ENCODE data around the gene NUCKS1.

Gene NUCKS1

GRCh38 chr1:205668951-205669340 is 81.0 kb downstream of the NUCKS1 start:
- Histone ChIP-seq H3K27ac (no peak overlapping the region), H3K9me3 (ENCODE audit: control insufficient read depth, low read length) (no peaks in the 10 kb centered on the region), H2AFZ (no peak overlapping the region), H3K36me3 (ENCODE audit: control insufficient read depth, insufficient read depth, low read length) (no peaks in the 10 kb centered on the region), H3K9ac (no peak overlapping the region), H3K79me2 (no peaks in the 10 kb centered on the region), H3K4me1 (no peaks in the 10 kb centered on the region), H3K4me2 (ENCODE audit: low read length) (no peak overlapping the region), H3K27me3 (ENCODE audit: control insufficient read depth, insufficient read depth, low read length) (no peaks in the 10 kb centered on the region), H3K4me3 (ENCODE audit: low read depth, low read length) (no peak overlapping the region)
- no peak for TF ChIP-seq CTCF (IDR thresholded peaks at IDR 0.05)

GRCh38 chr1:205667909-205668643 is 81.9 kb downstream of the NUCKS1 start:
- Histone ChIP-seq H3K79me2 (no peaks in the 10 kb centered on the region), H3K27ac (no peak overlapping the region), H2AFZ (no peak overlapping the region), H3K9ac (no peak overlapping the region), H3K9me3 (ENCODE audit: control insufficient read depth, low read length) (no peaks in the 10 kb centered on the region), H3K27me3 (ENCODE audit: control insufficient read depth, insufficient read depth, low read length) (no peaks in the 10 kb centered on the region), H3K4me2 (ENCODE audit: low read length) (no peak overlapping the region), H3K4me1 (no peaks in the 10 kb centered on the region), H3K4me3 (ENCODE audit: low read depth, low read length) (no peak overlapping the region), H3K36me3 (ENCODE audit: control insufficient read depth, insufficient read depth, low read length) (no peaks in the 10 kb centered on the region)
- no peak for TF ChIP-seq CTCF (IDR thresholded peaks at IDR 0.05)

GRCh38 chr1:205666372-205667166 is 83.4 kb downstream of the NUCKS1 start:
- H3K36me3 ChIP-seq (ENCODE audit: control insufficient read depth, insufficient read depth, low read length), result no peaks in the 10 kb centered on the region
- H3K9me3 ChIP-seq (ENCODE audit: control insufficient read depth, low read length), result no peaks in the 10 kb centered on the region
- no peak overlapping the region for H3K4me2 ChIP-seq (ENCODE audit: low read length)
- no peaks in the 10 kb centered on the region for H3K79me2 ChIP-seq
- H3K4me1 ChIP-seq, result no peaks in the 10 kb centered on the region
- H2AFZ ChIP-seq, result no peak overlapping the region
- no peaks in the 10 kb centered on the region for H3K27me3 ChIP-seq (ENCODE audit: control insufficient read depth, insufficient read depth, low read length)
- no peak overlapping the region for H3K4me3 ChIP-seq (ENCODE audit: low read depth, low read length)
- H3K27ac ChIP-seq, result no peak overlapping the region
- TF ChIP-seq CTCF (IDR thresholded peaks at IDR 0.05), result no peak
- H3K9ac ChIP-seq, result no peak overlapping the region

- Histone ChIP-seq H3K36me3 (ENCODE audit: control insufficient read depth, insufficient read depth, low read length) (no peaks in the 10 kb centered on the region), H3K27me3 (ENCODE audit: control insufficient read depth, insufficient read depth, low read length) (no peaks in the 10 kb centered on the region), H3K9me3 (ENCODE audit: control insufficient read depth, low read length) (no peaks in the 10 kb centered on the region), H3K79me2 (no peaks in the 10 kb centered on the region), H3K4me1 (no peaks in the 10 kb centered on the region), H2AFZ (no peak overlapping the region), H3K27ac (no peak overlapping the region), H3K4me2 (ENCODE audit: low read length) (no peak overlapping the region), H3K4me3 (ENCODE audit: low read depth, low read length) (no peak overlapping the region), H3K9ac (no peak overlapping the region)
- no peak for TF ChIP-seq CTCF (IDR thresholded peaks at IDR 0.05)
Measured at GRCh38 chr1:205665201-205666045, 84.6 kb downstream of the NUCKS1 start.

All from parathyroid adenoma (tissue), 2 donors.